GM10847 (cell line): ENCODE results near the gene TRPM5.

Source experiments
- POLR2A ChIP-seq: IDR thresholded peaks from 2 replicates; pipeline ENCODE4 v1.6.1; 2011; ENCODE audit not compliant: insufficient read length; ENCODE audit errors: extremely low read depth

TRPM5 gene

GRCh38 chr11:2423157-2424025, 20.9 kb downstream of the TRPM5 start:
- TF ChIP-seq POLR2A = no peak

GRCh38 chr11:2422461-2423156, 21.7 kb downstream of the TRPM5 start:
- no peak for TF ChIP-seq POLR2A

- TF ChIP-seq POLR2A = no peak
These were observed 22.3 kb downstream of the TRPM5 start for GRCh38 chr11:2421996-2422395.

GRCh38 chr11:2421226-2421994, 22.9 kb downstream of the TRPM5 start:
- no peak for TF ChIP-seq POLR2A

GRCh38 chr11:2420502-2421225, 23.6 kb downstream of the TRPM5 start:
- no peak for TF ChIP-seq POLR2A

- TF ChIP-seq POLR2A = no peak
These were observed 24.4 kb downstream of the TRPM5 start for GRCh38 chr11:2419638-2420501.

- no peak for TF ChIP-seq POLR2A
These were observed 25.5 kb downstream of the TRPM5 start for GRCh38 chr11:2418693-2419360.

- no peak for TF ChIP-seq POLR2A
These were observed 26.2 kb downstream of the TRPM5 start for GRCh38 chr11:2417856-2418692.

- TF ChIP-seq POLR2A = no peak
These were observed 27.5 kb downstream of the TRPM5 start for GRCh38 chr11:2416765-2417164.

- no peak for TF ChIP-seq POLR2A
These were observed 28.5 kb downstream of the TRPM5 start for GRCh38 chr11:2415601-2416380.

- no peak for TF ChIP-seq POLR2A
These were observed 29.1 kb downstream of the TRPM5 start for GRCh38 chr11:2415171-2415570.

- no peak for TF ChIP-seq POLR2A
These were observed 29.7 kb downstream of the TRPM5 start for GRCh38 chr11:2414616-2415015.
